Activated CD8-positive, alpha-beta memory T cell treated with anti-CD3 and anti-CD28 coated beads, Interleukin-2, amount 50 U/mL, for 1 hour (primary cell): Measurements from ENCODE around the gene LRP1B.

ENCODE experiments used
- DNase-seq: peaks from one replicate; pipeline ENCODE4 v3.0.0-alpha.2; 2020; ENCODE audit errors: extremely low read depth

Gene LRP1B

GRCh38 chr2:140918426-140918825 lies 1212.4 kb downstream of the LRP1B start:
- DNase-seq, result no peak

GRCh38 chr2:140916410-140916809 lies 1214.4 kb downstream of the LRP1B start:
- no peak for DNase-seq

DNA sequence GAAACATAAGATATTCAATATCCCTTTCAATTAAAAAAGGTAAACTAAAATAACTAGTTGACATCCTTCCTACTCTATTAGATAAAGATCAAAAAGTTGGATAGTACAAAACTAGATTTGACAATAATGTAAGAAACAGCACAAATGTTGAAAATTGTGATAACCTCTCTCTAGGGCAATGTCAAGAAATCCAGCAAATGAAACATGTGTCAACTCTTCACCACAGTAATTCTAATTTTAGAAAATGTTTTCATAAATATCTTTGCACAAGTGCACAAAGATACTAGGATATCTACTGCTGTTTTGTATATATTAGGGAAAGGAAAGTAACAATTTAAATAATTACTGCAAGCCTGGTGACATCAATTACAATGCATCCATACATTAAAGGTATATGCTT lies 1220.1 kb downstream of the LRP1B start:
- DNase-seq, result no peak

GRCh38 chr2:140905083-140905781 lies 1225.6 kb downstream of the LRP1B start:
- no peak for DNase-seq

DNA sequence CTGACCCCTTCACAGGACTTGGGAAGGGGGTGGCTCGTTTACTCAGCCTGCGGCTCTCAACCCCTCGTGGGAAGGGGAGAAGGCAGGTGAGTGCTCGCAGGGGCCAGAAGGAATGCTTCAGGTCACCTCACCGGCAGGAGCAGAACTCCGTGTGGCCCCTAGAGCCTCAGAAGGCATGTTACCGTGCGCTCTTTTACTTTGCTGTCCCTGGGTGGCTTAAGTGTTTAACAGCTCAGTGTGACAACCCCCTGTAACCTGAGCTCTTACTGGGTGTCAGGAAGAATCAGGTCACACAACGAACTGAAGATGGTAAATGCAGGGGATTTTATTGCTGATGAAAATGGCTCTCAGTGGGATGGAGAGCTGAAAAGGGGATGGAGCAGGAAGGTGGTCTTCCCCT lies 1235.4 kb downstream of the LRP1B start:
- DNase-seq, result no peak

DNA sequence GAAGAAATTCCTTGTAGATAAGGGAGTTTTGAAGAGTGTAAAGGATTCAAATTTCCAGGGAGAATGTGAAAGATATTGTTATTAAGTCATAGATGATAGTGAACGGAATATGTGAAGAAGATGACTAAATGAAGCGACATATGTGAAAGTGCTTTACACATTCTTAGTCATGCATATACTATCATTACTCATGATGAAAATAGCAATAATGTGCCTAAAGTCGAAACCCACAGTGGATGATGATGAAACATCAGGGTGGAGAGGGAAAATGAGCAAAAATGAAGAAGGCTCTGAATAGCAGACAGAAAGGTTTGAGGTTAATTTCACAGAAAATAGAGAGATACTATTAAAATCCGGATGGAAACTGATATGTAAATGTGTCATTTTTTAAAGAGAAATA lies 1237.1 kb downstream of the LRP1B start:
- no peak for DNase-seq

- no peak for DNase-seq
Measured at GRCh38 chr2:140892911-140893637, 1237.7 kb downstream of the LRP1B start.

- no peak for DNase-seq
Measured at GRCh38 chr2:140892436-140892835, 1238.4 kb downstream of the LRP1B start.

GRCh38 chr2:140891614-140892212 lies 1239.1 kb downstream of the LRP1B start:
- DNase-seq, result no peak

DNA sequence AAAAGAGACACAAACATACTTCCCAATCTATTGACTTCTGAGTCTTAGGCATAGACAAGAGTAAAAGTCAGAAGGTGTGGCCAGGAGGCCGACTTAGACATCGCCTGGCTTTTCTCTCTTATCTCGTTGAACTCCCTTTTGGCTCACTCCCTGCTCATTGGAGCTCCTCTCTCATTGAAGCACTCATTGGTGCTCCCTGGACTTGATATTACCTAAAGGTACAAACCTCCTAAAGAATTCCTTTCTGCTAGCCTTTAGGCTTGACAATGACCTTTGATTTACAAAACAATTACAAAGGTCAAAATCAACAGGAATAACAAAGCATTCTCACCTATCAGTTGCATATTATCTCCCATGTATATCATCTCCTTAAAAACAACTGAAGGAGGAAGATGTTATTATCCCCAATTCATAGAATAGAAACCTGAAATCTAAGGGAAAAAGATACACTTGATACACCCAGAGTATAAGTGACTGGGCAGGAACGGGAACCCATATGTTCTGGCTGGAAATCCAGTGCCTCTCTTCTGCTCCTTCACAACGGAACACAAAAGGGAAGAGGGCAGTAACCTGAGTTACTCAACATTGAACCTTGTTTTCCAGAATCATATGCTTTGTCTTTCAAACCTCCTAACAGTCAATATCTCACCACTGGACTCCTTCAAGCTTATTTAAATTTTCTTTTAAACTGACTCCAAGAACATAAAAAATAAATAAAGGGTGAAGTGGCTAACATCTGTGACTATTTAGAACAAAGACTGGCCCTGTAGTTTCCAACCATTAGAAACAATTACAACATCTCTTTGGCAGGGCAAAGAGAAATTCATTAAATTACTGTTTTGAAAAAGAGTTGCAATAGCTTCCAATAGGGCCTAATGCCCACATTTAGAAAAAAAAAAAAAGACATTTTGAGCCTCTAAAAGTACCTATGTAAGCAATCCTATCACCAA lies 1247.9 kb downstream of the LRP1B start:
- DNase-seq, result no peak

GRCh38 chr2:140880573-140880972 lies 1250.2 kb downstream of the LRP1B start:
- DNase-seq, result no peak

- DNase-seq, result no peak
Measured at GRCh38 chr2:140876015-140876414, 1254.8 kb downstream of the LRP1B start.

GRCh38 chr2:140873915-140874531 lies 1256.8 kb downstream of the LRP1B start:
- DNase-seq, result no peak

GRCh38 chr2:140869925-140870324 lies 1260.9 kb downstream of the LRP1B start:
- no peak for DNase-seq

GRCh38 chr2:140869107-140869506 lies 1261.7 kb downstream of the LRP1B start:
- DNase-seq, result no peak

DNA sequence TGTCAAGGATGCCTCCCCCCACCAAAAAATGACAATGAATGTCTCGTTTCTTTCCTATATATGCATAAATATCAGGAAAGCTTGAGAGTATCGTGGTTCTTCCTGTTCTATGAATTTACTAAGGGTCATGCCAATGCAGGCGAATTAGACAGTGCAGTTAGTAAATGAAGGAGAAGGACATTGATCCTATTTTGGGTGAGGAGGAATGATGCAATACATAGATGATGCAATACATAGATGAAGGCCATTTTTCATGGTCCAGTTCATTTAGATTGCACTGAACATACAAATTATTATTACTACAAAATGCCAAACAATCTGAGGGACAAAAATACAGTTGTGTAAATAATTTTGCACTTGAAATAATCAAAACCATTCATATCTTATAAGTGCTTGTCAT lies 1265.0 kb downstream of the LRP1B start:
- no peak for DNase-seq

- no peak for DNase-seq
Measured at GRCh38 chr2:140863713-140864112, 1267.1 kb downstream of the LRP1B start.

- no peak for DNase-seq
Measured at GRCh38 chr2:140862181-140862580, 1268.6 kb downstream of the LRP1B start.

GRCh38 chr2:140861666-140862065 lies 1269.2 kb downstream of the LRP1B start:
- DNase-seq, result no peak

GRCh38 chr2:140855471-140855870 lies 1275.3 kb downstream of the LRP1B start:
- no peak for DNase-seq

DNA sequence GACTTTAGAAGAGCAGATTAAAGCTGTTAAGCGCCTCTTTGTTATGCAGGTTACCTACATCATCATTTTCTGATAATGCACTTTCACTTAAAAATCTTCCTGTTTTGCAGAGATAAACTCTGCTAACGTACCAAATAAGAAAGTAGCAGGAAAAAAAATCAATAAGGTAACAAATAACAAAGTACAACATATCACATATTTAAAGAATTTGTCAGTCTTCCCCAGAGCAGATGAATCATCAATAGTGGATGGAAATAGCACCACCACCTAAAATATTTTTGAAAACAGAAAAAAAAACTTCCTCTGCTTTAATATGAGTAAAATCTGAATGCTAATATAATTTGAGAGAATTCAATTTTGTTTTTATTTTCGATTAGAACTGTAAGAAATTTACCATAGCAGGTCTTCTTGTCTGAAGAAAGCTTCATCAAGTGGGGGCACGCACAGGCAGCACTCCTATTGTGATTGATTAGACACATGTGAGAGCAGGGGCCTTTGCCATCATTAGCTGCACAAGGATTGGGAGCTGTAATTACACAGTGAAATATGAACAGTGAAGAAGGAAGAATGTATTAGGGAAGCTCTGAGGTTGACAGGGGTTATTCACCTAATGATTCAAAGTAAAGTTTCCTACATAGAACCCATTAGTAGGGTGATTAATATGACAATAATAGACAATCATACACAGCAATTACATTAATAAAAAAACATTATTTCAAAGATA lies 1279.4 kb downstream of the LRP1B start:
- DNase-seq, result no peak
